ENCODE results near the gene BHMT2. TPM values are rescaled to one million over a fixed set of nuclear protein-coding genes. Genes with fewer than 3 reads are reported as not detected.

Gene BHMT2
- total RNA-seq, 4 donors from 2014 or later: 27.6 to 63.4 (median 48.0) TPM

DNA sequence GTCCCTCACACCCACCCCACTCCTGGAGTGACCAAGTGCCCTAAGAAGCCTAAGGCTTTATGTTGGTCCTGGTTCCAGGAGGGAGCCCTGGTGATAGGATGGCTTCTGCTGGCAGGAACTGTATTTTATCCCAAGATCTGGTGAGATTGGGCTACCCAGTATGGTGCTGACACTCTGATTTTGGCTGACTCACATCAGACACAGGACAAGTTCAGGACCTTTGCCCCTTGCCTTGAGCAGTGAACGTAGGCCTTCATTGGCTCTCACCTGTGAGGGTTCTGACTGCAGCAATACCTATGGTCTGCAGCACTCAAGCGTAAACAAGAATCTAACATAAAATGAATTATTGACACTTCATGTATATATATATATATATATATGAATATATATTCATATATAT, 67.1 kb downstream of the BHMT2 start:
- no peak for TF ChIP-seq CTCF (IDR thresholded peaks at IDR 0.05)
- no peak for TF ChIP-seq POLR2A (IDR thresholded peaks at IDR 0.05)
- no peak for TF ChIP-seq EP300 (IDR thresholded peaks at IDR 0.05)
- Histone ChIP-seq H3K4me1 (peaks cover 0 to 17% (median 6%) of the 10 kb centered on the region in 4 donors), H3K36me3 (no peaks in the 10 kb centered on the region), H3K4me3 (no peak overlapping the region), H3K27ac (no peak overlapping the region), H3K9me3 (peaks cover 0 to 12% (median 2%) of the 10 kb centered on the region in 4 donors), H3K27me3 (no peaks in the 10 kb centered on the region)
- no peak for DNase-seq (ENCODE audit: low spot score in 2 of 2)
- WGBS, 2 donors: 72 to 87% methylated on average over 2 of the region's 2 CpGs

Other genes starting within 250 kb of the BHMT2 start
- gene ARSB, start 84.5 kb upstream of the BHMT2 start, total RNA-seq: 10 to 100 TPM in 3 of 4 donors, 1 to 10 TPM in 1; 8.3 to 19.8 (median 15.5) TPM
- 10 to 100 TPM in 2 of 4 donors, 1 to 10 TPM in 2; 7.1 to 20.1 (median 11.8) TPM for gene DMGDH, start 93 bp upstream of the BHMT2 start, total RNA-seq
- gene BHMT, start 42.0 kb downstream of the BHMT2 start, total RNA-seq: 1 to 10 TPM; 2.4 to 5.9 (median 4.1) TPM
- 10 to 100 TPM; 14.7 to 25.7 (median 23.4) TPM for gene JMY, start 166.4 kb downstream of the BHMT2 start, total RNA-seq

Data from tibial nerve (tissue), 4 donors.